GM12891 (cell line): ENCODE measurements around the gene PRPH.

Source experiments
- PAX5 ChIP-seq: IDR thresholded peaks from 2 replicates; pipeline ENCODE4 v1.6.1; 2011; ENCODE audit warnings: low read length, moderate library complexity, mild to moderate bottlenecking; ENCODE audit not compliant: insufficient read depth, severe bottlenecking
- POLR2A ChIP-seq: IDR thresholded peaks from 2 replicates; pipeline ENCODE4 v1.6.1; 2011; ENCODE audit warnings: low read depth, low read length, control low read depth
- POLR2AphosphoS5 ChIP-seq: IDR thresholded peaks from 2 replicates; pipeline ENCODE4 v1.6.1; 2011; ENCODE audit warnings: low read depth, low read length, control low read depth
- POU2F2 ChIP-seq: IDR thresholded peaks from 2 replicates; pipeline ENCODE4 v1.6.1; 2011; ENCODE audit warnings: low read depth, mild to moderate bottlenecking, control low read depth, low read length, moderate library complexity

GRCh38 chr12:49297695-49298060, 2.7 kb downstream of the PRPH start:
- TF ChIP-seq POLR2AphosphoS5 (no peak), POLR2A (no peak), PAX5 (no peak), POU2F2 (no peak)
